GM13977 (cell line): Measurements from ENCODE around the gene PROK1.

Experiments
- DNase-seq: peaks from one replicate; pipeline ENCODE4 v3.0.0; 2012; ENCODE audit warnings: low spot score
- in situ Hi-C: fragments of 300-500 bp; cut with MboI; formaldehyde crosslinking; loops from one replicate; pipeline ENCODE4 v1.12.0; 2022; ENCODE audit warnings: low sequenced_read_pairs, low pct_unique_long_range_greater_than_20kb, mixed read lengths, inconsistent platforms; ENCODE audit not compliant: unreplicated experiment
- TF ChIP-seq, protein P1 (sequence below): IDR thresholded peaks from 2 replicates; pipeline ENCODE4 v1.5.1; 2012; ENCODE audit warnings: mild to moderate bottlenecking, control low read depth; ENCODE audit not compliant: insufficient read depth; ENCODE audit errors: extremely low read depth, missing control alignments

The PROK1 gene

DNA sequence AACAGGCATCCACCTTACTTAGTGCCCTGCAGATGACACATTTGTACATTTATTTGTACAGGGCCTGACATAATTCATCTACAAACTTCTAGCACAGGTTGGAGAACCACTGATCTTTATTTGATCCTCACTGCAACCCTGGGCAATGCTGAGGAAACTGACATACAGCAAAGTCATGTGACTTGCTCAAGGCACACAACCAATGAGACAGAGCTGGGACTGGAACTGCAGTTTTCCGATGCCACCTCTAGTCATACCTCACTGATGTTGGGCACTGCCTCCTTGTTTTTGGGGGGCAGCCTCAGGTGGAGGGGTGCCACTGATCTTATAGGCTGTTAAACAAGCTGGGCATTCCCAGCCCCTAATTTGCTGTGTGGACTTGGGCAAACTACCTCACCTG lies 3.4 kb downstream of the PROK1 start:
- DNase-seq, result no peak
- in situ Hi-C loops, result no loop called here
- TF ChIP-seq, protein P1, sequence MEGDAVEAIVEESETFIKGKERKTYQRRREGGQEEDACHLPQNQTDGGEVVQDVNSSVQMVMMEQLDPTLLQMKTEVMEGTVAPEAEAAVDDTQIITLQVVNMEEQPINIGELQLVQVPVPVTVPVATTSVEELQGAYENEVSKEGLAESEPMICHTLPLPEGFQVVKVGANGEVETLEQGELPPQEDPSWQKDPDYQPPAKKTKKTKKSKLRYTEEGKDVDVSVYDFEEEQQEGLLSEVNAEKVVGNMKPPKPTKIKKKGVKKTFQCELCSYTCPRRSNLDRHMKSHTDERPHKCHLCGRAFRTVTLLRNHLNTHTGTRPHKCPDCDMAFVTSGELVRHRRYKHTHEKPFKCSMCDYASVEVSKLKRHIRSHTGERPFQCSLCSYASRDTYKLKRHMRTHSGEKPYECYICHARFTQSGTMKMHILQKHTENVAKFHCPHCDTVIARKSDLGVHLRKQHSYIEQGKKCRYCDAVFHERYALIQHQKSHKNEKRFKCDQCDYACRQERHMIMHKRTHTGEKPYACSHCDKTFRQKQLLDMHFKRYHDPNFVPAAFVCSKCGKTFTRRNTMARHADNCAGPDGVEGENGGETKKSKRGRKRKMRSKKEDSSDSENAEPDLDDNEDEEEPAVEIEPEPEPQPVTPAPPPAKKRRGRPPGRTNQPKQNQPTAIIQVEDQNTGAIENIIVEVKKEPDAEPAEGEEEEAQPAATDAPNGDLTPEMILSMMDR, result no peak

DNA sequence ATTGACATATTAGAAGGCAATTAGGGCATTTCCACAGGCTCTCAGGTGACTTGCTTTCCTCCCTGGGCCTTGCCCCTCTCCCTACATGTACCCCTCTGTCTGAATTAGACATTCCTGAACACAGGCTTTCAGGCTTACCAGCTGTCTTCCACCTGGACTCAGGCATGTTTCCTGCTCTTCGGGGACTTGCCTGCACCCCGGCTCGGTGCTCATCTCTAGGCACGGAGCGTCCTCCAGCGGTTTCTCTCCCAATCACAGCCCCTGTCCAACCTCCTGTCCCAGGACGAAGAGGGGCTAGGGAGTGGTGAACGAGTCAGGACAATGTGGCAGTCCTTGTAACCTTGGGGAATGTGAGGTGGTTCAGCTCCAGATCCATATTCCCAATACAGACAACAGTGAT lies 4.2 kb downstream of the PROK1 start:
- no peak for DNase-seq
- in situ Hi-C loops, result no loop called here
- TF ChIP-seq, protein P1, result no peak

DNA sequence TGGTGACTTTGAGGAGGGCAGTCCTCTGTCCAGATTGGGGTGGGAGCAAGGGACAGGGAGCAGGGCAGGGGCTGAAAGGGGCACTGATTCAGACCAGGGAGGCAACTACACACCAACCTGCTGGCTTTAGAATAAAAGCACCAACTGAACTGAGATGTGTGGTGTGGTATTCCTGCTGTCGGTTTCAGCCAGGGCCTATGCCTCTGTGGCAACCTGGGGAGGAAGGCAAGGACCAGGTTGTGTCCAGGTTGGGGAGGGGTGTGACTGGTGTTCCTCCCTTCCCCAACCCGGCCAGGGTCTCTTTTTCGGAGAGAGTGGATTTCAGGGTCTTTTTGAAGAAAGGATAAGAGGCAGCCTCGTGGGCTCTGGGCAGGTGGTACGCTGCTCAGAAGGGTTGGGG lies 6.3 kb downstream of the PROK1 start:
- TF ChIP-seq, protein P1, result no peak
- in situ Hi-C loops, result no loop called here
- no peak for DNase-seq

DNA sequence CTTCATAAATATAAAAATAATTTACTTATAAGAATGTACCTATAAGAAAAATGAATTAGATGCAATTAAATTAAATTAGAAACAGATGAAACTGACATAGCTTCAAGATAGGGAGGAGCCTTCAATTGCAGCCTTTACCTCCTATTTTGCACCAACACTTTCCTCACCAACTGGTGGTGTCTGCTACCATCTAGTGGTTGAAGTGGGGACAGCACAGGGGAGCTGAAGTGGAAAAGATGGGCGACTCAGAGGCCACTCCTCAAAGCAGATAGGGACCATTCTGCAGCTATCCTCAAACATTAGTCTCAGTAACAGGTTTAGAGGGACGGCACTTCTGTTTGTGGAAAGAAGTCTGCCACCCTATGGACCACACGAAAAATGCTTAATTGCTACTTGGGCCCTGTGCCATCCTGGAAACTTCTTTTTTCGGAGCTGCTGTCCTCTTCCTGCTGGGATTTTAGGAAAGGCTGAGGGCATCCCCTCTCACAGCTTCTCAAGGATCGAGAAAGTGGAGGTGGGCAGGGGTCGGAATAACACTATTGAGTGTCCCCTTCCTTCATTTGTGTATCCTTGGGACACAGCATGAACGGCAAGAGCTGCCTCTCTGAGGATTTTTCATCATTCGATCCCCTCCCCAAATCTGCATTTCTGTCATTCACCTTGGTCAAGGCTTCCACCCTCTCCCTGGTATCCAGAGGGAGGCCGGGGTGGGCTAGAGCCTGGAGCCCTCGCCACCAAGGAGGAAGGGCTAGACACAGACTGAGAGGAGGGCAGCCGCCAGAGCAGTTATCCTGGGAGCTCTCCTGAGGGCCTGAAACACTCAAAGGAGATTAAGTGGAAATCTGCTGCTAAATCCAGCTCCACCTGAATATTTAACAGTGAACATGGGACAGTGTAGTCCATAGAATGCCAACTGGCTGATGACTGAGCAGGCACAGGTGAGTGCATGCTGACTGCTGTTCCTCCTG lies 9.6 kb downstream of the PROK1 start:
- DNase-seq, result peak; percentile 84
- TF ChIP-seq, protein P1, result peak; percentile 92
- in situ Hi-C loops, result loop anchor here (5.0 to 10.0 kb wide), 2 partner anchors 48 to 256 kb away; no protein-coding TSS in a partner anchor

DNA sequence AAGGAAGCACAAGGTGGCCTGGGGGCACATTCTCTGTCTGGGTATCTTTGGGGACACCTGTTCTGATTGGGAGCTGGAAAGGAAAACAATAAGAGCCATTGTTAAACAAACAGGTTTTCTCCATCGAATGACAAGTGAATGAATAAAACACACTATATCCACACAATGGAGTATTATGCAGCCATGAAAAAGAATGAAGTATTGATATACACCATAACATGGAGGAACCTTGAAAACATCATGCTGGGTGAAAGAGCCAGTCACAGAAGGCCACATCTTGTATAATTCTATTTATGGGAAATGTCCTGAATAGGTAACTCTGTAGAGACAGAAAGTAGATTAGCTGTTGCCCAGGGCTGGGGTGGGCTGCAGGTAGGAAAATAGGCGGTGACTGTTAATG lies 11.1 kb downstream of the PROK1 start:
- TF ChIP-seq, protein P1, result no peak
- DNase-seq, result no peak
- in situ Hi-C loops, result loop anchor here (5.0 to 10.0 kb wide), 2 partner anchors 50 to 257 kb away; no protein-coding TSS in a partner anchor

DNA sequence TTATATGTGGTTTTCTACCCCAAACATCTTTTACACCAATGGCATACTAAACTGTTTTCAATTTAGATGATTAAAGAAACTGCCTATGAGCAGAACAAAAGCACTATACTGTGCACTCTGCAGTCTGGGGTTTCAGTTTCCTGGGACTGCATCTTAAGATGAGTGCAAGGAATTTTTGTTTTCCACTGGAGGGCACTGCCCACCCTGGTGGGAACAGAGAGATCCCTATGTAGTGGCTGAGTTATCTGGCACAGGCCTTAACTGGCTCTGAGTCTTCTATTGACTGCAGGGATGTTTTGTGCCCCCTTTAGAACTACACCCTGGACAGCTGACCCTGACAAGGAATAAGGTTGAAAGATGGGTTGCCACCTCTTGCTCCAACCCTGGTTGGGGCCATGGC lies 12.0 kb downstream of the PROK1 start:
- in situ Hi-C loops, result loop anchor here (5.0 to 10.0 kb wide), 2 partner anchors 51 to 258 kb away; no protein-coding TSS in a partner anchor
- DNase-seq, result no peak

More for the DNA sequence above, 12.0 kb downstream of the PROK1 start:
- TF ChIP-seq, protein P1, result no peak
